Activated CD8-positive, alpha-beta memory T cell treated with anti-CD3 and anti-CD28 coated beads for 1 hour (primary cell): ENCODE data around the gene NGF.
"Not testable (repeated sequence)": the region's sequence is repeated elsewhere in the genome, so short reads cannot be mapped to it uniquely, and the experiment has no call there.

Experiments
- DNase-seq, 2 donors: peaks; one replicate each; pipeline ENCODE4 v3.0.0-alpha.2; 2020; ENCODE audit warnings: low read depth in 1 of 2; ENCODE audit errors: extremely low read depth in 1 of 2

NGF gene

DNA sequence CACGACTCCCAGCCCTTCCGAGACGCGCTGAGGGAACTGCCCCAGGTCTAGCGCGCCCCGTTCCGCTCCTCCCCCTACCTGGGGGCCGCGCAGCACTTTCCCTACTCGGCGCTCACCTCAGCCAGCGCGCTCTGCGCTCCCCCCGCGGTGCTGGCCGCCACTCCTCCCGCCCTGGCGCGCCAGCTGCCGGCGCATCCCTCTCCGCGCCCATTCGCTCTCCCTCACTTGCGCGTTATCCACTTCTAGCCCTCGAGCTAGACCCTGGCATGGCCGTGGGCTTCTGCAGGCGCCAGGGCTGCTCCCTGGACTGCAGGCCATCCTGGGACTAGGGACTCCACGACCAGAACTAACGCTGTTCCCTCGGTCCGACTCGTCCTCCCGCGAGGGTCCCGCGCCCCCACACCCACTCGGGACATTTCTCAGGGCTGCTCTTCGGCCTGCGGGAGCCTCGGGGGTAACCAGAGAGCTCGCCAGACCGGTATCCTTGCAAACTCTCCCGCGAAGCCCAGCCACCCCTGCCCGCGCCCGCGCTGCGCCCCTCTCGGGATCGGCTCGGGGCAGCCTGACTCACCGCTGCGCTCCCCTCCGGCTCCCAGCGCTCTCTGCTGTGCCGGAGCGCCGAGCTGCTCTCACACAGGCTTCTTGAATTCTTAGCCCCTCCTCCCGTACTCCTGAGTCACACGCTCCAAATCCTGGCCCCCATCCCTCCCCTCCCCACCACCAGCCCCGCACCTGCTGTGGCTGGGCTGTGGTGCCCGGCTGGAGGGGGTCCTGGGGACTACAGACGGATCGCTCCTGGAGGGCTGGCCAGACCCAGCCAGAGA, at the start of gene NGF:
Gene NGF, minus strand, starts transcription at position 617 of the 824 bp plus-strand sequence. CDS start 51,454 bp downstream, outside the sequence.
- no peak for DNase-seq

GRCh38 chr1:115383455-115383854, 45.4 kb upstream of the NGF start:
- not testable (repeated sequence) for DNase-seq

- DNase-seq, result no peak
These were observed 41.9 kb upstream of the NGF start for GRCh38 chr1:115379943-115380342.

DNA sequence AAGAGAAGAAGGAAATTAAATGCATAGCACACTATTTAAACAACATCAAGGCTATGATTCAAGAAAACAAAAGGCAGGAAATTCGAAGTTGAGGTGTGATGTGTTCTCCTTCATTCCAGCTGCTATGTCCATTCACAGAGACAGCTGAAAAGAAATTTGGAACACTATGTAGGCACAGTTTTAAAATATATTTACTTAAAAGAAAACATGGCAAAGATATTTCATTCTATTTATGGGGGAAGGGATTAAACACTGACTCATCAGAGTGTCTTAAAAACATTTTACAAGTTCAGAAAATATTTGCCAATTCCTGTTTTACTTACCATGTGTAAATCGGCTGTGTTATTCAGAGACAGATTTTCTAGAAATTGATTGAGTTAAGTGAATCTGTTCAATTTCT, 39.4 kb upstream of the NGF start:
- DNase-seq, result no peak

DNA sequence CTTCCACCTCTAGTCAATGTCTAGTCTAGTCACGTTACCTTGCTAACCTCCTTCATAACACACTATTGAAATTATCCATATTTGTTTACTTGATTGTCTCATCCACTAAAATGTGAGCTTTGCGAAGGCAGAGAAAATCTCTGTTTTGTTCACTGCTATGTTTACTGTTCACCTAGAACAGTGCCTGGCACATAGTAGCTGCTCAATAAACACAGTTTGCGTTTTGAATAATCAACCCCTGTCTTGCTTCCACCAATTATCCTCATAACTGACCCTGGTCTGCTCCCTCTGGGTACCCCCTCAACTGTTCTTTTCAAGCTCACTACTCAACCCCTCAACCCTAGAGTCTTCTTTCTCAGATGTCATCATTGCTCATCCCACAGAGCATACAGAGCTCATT, 36.5 kb upstream of the NGF start:
- no peak for DNase-seq

- no peak for DNase-seq
These were observed 35.3 kb upstream of the NGF start for GRCh38 chr1:115373305-115373704.

DNA sequence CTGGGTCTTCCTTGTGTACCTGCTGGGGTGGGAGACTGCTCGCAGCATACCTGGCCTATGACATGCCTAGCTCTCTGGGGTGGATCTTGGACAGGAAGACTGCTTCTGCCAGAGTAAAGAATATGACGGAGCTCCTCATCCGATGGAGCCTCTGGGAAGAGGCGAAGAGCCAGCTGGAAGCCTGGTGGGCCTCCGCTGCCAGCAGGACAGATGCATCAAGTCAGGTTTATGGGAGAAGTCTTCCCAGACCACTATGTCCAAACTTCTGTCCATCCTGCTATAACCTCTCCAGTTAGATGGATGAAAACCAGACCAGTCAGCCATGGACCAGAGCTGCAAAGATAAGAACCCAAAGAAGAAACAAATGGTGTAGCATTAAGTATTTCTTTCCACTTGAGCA, 27.7 kb upstream of the NGF start:
- no peak for DNase-seq

DNA sequence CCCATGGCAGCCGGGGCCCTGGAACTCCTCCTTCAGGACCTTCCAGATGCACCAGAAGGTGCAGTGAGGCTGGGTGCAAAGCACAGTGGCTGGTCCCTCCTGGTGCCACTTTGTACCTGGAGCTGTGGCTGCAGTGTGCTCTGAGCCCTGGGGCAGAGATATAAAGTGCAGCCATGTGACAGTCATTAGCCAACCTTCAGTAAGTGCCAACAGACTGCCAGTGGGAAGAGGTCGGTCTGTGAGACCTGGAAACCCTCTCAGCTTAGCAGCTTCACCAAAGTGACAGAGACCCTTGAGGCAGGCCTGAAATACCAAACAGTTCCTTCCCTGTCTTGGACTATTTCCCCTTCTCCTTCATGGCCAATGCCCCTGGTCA, 26.7 kb upstream of the NGF start:
- no peak for DNase-seq

GRCh38 chr1:115364046-115364779, 26.2 kb upstream of the NGF start:
- DNase-seq, result no peak

DNA sequence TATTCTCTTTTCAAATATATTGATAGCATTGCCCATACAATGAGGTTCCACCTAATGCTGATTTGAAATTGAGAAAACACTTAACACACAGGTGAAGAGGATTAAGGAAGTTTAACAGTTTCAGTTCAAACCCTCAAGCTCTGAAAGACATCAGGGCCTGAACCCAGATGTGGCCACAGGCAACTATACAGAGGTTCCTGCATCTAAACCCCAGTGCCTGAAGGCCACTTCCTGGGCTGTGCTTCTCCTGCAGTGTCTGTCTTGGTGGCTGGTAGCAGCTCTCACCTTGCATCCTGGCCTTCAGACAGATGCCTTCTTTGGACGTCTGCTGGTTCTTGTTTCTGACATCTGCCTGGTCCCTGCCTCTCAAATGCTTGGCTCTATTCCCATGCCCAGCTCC, 25.1 kb upstream of the NGF start:
- no peak for DNase-seq

- not testable (repeated sequence) for DNase-seq
These were observed 22.6 kb upstream of the NGF start for GRCh38 chr1:115360505-115361129.

DNA sequence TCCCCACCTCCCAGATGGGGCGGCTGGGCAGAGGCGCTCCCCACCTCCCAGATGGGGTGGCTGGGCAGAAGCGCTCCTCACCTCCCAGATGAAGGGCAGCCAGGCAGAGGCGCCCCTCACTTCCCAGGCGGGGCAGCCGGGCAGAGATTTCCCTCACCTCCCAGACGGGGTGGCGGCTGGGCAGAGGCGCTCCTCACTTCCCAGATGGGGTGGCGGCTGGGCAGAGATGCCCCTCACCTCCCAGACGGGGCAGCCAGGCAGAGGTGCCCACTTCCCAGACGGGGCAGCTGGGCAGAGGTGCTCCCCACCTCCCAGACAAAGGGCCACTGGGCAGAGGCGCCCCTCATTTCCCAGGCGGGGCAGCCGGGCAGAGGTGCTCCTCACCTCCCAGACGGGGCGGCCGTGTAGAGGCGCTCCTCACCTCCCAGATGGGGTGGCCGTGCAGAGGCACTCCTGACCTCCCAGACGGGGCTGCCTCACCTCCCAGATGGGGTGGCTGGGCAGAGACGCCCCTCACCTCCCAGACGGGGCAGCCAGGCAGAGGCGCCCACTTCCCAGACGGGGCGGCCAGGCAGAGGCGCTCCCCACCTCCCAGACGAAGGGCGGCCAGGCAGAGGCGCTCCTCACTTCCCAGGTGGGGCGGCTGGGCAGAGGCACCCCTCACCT, 21.9 kb upstream of the NGF start:
- DNase-seq, result not testable (repeated sequence)

DNA sequence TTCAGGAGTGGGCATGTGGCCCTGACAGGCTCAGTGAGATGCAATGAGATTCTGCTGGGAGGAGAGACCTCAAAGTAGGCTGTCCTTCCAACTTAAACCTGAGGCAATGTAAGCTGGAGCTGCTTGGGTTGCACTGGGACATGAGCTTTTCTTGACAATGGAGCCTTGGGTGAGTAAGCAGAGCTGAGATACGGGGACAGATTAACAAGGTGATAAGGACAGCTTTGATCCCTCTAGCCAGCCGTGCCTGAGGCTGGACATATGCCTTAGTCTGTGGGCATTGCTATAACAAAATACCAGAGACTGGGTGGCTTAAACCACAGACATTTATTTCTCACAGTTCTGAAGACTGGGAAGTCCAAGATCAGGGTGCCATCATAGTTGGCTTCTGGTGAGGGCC, 18.3 kb upstream of the NGF start:
- DNase-seq, result no peak

GRCh38 chr1:115355069-115355468, 17.0 kb upstream of the NGF start:
- no peak for DNase-seq

DNA sequence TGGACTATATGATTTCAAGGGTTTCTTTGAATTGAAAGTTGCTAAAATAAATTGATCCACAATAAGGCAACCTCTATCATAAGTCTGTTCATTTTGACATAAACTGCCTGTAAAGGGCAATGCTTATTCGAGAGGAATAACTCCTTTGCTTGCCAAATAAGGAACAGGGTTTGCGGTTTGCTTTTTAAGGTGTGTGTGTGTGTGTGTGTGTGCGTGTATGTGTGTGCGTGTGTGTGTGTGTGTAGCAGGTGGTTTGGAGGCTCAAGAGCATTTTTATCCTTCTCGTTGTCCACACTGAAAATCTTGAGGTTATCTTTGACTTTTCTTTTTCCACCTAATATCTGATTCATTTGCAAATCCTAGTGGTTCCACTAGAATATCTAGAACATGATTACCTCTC, 13.1 kb upstream of the NGF start:
- no peak for DNase-seq

DNA sequence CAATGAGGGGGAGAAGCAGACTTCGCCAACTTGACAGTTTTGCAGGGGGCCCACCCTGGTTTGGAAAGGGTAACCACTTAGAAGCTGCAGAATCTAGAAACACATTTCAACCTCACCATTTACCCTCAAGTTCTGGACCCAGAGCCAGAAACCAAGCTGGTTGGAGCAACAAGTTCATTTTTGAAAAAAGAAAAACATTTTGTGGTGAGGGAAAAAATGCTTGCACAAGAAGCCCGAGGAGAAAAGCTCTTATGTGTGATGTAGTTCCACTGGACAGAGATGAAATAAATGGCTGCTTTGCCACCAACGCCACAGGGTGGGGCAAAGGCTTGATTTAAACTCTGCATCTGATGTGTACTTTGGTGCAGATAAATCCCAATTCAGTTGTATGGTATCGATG, 10.6 kb upstream of the NGF start:
- no peak for DNase-seq

DNA sequence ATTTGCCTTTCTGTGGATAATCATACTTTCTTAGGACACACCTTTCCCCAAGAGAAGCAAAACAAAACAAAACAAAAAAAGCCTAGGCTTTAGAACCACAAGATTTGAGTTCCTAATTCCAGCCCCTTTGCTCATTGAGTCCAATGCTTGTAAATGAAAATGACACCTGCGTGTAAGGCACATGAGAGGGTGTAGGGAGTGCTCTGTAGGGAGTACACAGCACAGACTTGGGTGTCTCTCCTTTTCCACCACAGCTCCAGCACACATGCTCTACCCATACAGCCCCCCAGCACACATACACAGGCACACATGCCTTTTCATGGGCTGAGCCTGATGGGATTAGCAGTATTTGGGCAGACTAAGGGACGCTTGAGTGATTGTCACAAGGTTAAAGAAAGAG, 9.2 kb upstream of the NGF start:
- DNase-seq, result no peak

GRCh38 chr1:115343200-115343737, 5.2 kb upstream of the NGF start:
- no peak for DNase-seq

DNA sequence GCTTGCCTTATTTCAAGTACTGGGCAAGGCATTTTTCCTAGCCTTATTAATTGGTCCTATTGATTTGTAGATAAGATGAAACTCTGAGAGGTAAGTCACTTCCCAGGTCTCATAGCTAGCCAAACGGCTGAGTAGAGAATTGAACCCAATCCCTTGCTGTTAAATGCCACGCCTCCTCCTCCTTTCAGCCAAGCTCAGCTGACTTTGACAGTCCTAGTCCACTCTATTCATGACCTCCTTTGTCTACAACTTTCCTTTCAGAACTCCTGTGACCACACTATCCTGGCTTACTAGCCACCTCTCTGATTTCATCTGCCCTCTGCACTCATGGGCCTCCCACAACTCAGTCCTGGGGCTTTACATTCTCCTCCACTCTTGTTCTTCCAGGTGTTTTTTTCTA, 3.9 kb upstream of the NGF start:
- DNase-seq, result no peak

DNA sequence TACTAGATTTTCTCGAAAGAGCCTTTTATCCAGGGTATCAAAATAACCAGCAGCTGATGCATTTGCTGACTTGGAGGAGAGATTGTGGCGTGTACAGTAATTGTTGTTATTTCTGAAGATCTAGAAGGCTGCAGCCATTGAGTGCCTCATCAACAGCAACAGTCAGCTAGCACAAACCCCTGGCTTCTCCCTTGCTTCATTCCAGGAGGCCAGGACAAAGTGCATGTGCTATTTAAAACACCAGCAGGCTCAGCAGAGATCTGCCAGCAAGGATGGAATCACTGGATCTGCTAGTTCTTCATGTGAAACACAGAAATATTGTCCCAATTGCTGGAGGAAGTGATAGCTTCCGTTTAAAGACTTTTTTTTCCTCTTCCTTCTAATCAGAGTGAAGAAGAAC, 2.8 kb upstream of the NGF start:
- no peak for DNase-seq

- DNase-seq, result no peak
These were observed 390 bp upstream of the NGF start for GRCh38 chr1:115338457-115338820.
